T-helper 1 cell treated with Interleukin-12 subunit alpha and Interleukin-12 subunit beta and Interleukin-4 antibody, amounts not matched to agents 30 ng/mL and 1 ng/mL, for 36 hours (primary cell): ENCODE data around the gene CEP83. TPM values are rescaled to one million over a fixed set of nuclear protein-coding genes. Genes with fewer than 3 reads are reported as not detected.

Experiments used
- intact Hi-C: fragments of 100-400 bp; cut with micrococcal nuclease; formaldehyde crosslinking; loops from one replicate; pipeline ENCODE4 v1.15.1; 2024
- total RNA-seq: library from RNA; stranded (reverse); gene quantifications from 2 replicates; pipeline ENCODE4 v1.2.3, GENCODE V29; 2022

The CEP83 gene
- total RNA-seq, 1 donor from 2014 or later: 23.5 TPM

- intact Hi-C loops: loop anchor here (5.0 kb wide), 2 partner anchors 693 to 1382 kb away; partner anchors contain the start of genes EEA1 and NDUFA12
Observed at GRCh38 chr12:94309373-94309772, 150.3 kb downstream of the CEP83 start.

- intact Hi-C loops: loop anchor here (5.0 kb wide), 2 partner anchors 694 to 1381 kb away; partner anchors contain the start of genes EEA1 and NDUFA12
Observed at GRCh38 chr12:94308612-94309011, 151.1 kb downstream of the CEP83 start.

GRCh38 chr12:94305130-94305957 is 154.3 kb downstream of the CEP83 start:
- intact Hi-C loops: loop anchor here (1.0 to 5.0 kb wide), 12 partner anchors 21 to 1378 kb away; partner anchors contain the start of genes CEP83, EEA1, NDUFA12 and PLXNC1

- intact Hi-C loops: loop anchor here (1.0 to 5.0 kb wide), 12 partner anchors 22 to 1377 kb away; partner anchors contain the start of genes CEP83, EEA1, NDUFA12 and PLXNC1
Observed at GRCh38 chr12:94304566-94305061, 155.1 kb downstream of the CEP83 start.

- intact Hi-C loops: loop anchor here (2.0 kb wide), 2 partner anchors 23 to 69 kb away; no protein-coding TSS in a partner anchor
Observed at GRCh38 chr12:94304012-94304411, 155.7 kb downstream of the CEP83 start.

GRCh38 chr12:94299846-94300245 is 159.8 kb downstream of the CEP83 start:
- intact Hi-C loops: no loop called here

GRCh38 chr12:94297876-94298505 is 161.7 kb downstream of the CEP83 start:
- intact Hi-C loops: no loop called here

GRCh38 chr12:94297096-94297699 is 162.5 kb downstream of the CEP83 start:
- intact Hi-C loops: no loop called here

- intact Hi-C loops: no loop called here
Observed at GRCh38 chr12:94290353-94290752, 169.3 kb downstream of the CEP83 start.

- intact Hi-C loops: no loop called here
Observed at GRCh38 chr12:94289461-94290312, 170.0 kb downstream of the CEP83 start.

GRCh38 chr12:94287245-94287628 is 172.4 kb downstream of the CEP83 start:
- intact Hi-C loops: no loop called here

- intact Hi-C loops: no loop called here
Observed at GRCh38 chr12:94286583-94287244, 173.0 kb downstream of the CEP83 start.

GRCh38 chr12:94285943-94286582 is 173.6 kb downstream of the CEP83 start:
- intact Hi-C loops: no loop called here

- intact Hi-C loops: no loop called here
Observed at GRCh38 chr12:94284859-94285258, 174.8 kb downstream of the CEP83 start.

GRCh38 chr12:94284046-94284445 is 175.6 kb downstream of the CEP83 start:
- intact Hi-C loops: no loop called here

GRCh38 chr12:94282675-94283074 is 177.0 kb downstream of the CEP83 start:
- intact Hi-C loops: loop anchor here (1.0 to 2.0 kb wide), 2 partner anchors 23 to 56 kb away; no protein-coding TSS in a partner anchor

GRCh38 chr12:94280063-94280462 is 179.6 kb downstream of the CEP83 start:
- intact Hi-C loops: no loop called here

GRCh38 chr12:94277426-94278000 is 182.2 kb downstream of the CEP83 start:
- intact Hi-C loops: no loop called here

GRCh38 chr12:94276725-94277124 is 182.9 kb downstream of the CEP83 start:
- intact Hi-C loops: no loop called here
